M059J (cell line): ENCODE results near the gene XXYLT1. TPM values are rescaled to one million over a fixed set of nuclear protein-coding genes. Genes with fewer than 3 reads are reported as not detected.
"Not testable (repeated sequence)": the region's sequence is repeated elsewhere in the genome, so short reads cannot be mapped to it uniquely, and the experiment has no call there.

ENCODE experiments used
- DNase-seq: peaks from one replicate; pipeline ENCODE4 v3.0.0-alpha.2; 2012; ENCODE audit warnings: low read depth
- total RNA-seq: library from RNA; depleted of rRNA; stranded (reverse); fragments of >200 nt; shearing (Covaris generic); gene quantifications from 2 replicates; pipeline ENCODE4 v1.2.3, GENCODE V29; 2014

Gene XXYLT1
- total RNA-seq, 1 experiment from 2014 or later: 53.8 TPM

- no peak for DNase-seq
Observed at GRCh38 chr3:195064300-195064931, 206.5 kb downstream of the XXYLT1 start.

GRCh38 chr3:195063581-195064193 is 207.3 kb downstream of the XXYLT1 start:
- no peak for DNase-seq

- DNase-seq: no peak
Observed at GRCh38 chr3:195062866-195063540, 208.0 kb downstream of the XXYLT1 start.

GRCh38 chr3:195061756-195062655 is 209.0 kb downstream of the XXYLT1 start:
- DNase-seq: no peak

- no peak for DNase-seq
Observed at GRCh38 chr3:195060531-195061291, 210.2 kb downstream of the XXYLT1 start.

GRCh38 chr3:195060217-195060481 is 210.8 kb downstream of the XXYLT1 start:
- no peak for DNase-seq

GRCh38 chr3:195059471-195060216 is 211.3 kb downstream of the XXYLT1 start:
- no peak for DNase-seq

GRCh38 chr3:195059006-195059350 is 212.0 kb downstream of the XXYLT1 start:
- DNase-seq: no peak

- DNase-seq: no peak
Observed at GRCh38 chr3:195058336-195059005, 212.5 kb downstream of the XXYLT1 start.

- no peak for DNase-seq
Observed at GRCh38 chr3:195057716-195058115, 213.2 kb downstream of the XXYLT1 start.

- no peak for DNase-seq
Observed at GRCh38 chr3:195056506-195056905, 214.5 kb downstream of the XXYLT1 start.

- DNase-seq: no peak
Observed at GRCh38 chr3:195054311-195054710, 216.6 kb downstream of the XXYLT1 start.

- DNase-seq: no peak
Observed at GRCh38 chr3:195052939-195053338, 218.0 kb downstream of the XXYLT1 start.

GRCh38 chr3:195050296-195050695 is 220.7 kb downstream of the XXYLT1 start:
- DNase-seq: not testable (repeated sequence)

- no peak for DNase-seq
Observed at GRCh38 chr3:195048059-195048905, 222.7 kb downstream of the XXYLT1 start.

GRCh38 chr3:195047536-195047935 is 223.4 kb downstream of the XXYLT1 start:
- DNase-seq: no peak

GRCh38 chr3:195046441-195046840 is 224.5 kb downstream of the XXYLT1 start:
- DNase-seq: no peak

- DNase-seq: no peak
Observed at GRCh38 chr3:195045481-195046210, 225.3 kb downstream of the XXYLT1 start.

GRCh38 chr3:195044411-195044810 is 226.5 kb downstream of the XXYLT1 start:
- no peak for DNase-seq
